C4-2B (cell line): Measurements from ENCODE around the gene GLRB.

Experiments
- CTCF ChIP-seq: fragments of 450-650 bp; conservative IDR thresholded peaks from 2 replicates; pipeline ENCODE4 v1.5.1; 2017; ENCODE audit warnings: mild to moderate bottlenecking
- ZFX ChIP-seq: fragments of 450-650 bp; IDR thresholded peaks from 2 replicates; pipeline ENCODE4 v1.6.1; 2017

GRCh38 chr4:157052429-157053040 is 23.4 kb upstream of the GLRB start:
- TF ChIP-seq ZFX: no peak
- no peak for TF ChIP-seq CTCF
